T-cell (primary cell): ENCODE results near the gene SLC10A1. TPM values are rescaled to one million over a fixed set of nuclear protein-coding genes. Genes with fewer than 3 reads are reported as not detected.

Experiments
- ATAC-seq, 4 experiments: fragments of 200-7000 bp in 3 of 4; fragments of 150-1000 bp in 1 of 4; cut with Tn5 transposase; replicated peaks in 1 of 4; 1 replicate in 3 of 4; 2 replicates in 1 of 4; pipeline ENCODE4 v1.10.0; 2021; ENCODE audit warnings: moderate library complexity in 3 of 4, mild to moderate bottlenecking in 2 of 4, moderate number of reproducible peaks in 1 of 4
- CTCF ChIA-PET, 2 donors: fragments of 300-600 bp; sonication (Branson Sonifier 250); formaldehyde crosslinking; loops; one replicate each; lab custom pipeline; 2022; ENCODE audit warnings: antibody characterized with exemption in 2 of 2; lab: Charles Lee
- POLR2A ChIA-PET, 2 donors: fragments of 300-600 bp; sonication (Branson Sonifier 250); formaldehyde crosslinking; loops; one replicate each; lab custom pipeline; 2022; ENCODE audit warnings: antibody characterized with exemption in 2 of 2; lab: Charles Lee
- DNase-seq, 35 experiments: peaks; one replicate each; pipeline versions ENCODE4 v3.0.0 to v3.0.0-alpha.2; 2013 to 2023
- H3K27ac ChIP-seq: one replicate; pipeline ENCODE4 v1.5.1; 2013; ENCODE audit warnings: low read length
- H3K27me3 ChIP-seq, 2 experiments: replicated peaks in 1 of 2; 1 replicate in 1 of 2; 2 replicates in 1 of 2; pipeline versions ENCODE4 v1.6.1 to v1.7.0; 2013; ENCODE audit warnings: low read length in 1 of 2, mixed read lengths in 1 of 2; ENCODE audit not compliant: control insufficient read depth in 2 of 2, insufficient read depth in 2 of 2; ENCODE audit errors: extremely low read depth in 1 of 2
- H3K36me3 ChIP-seq, 2 donors: 1 replicate in 1 of 2; 2 replicates in 1 of 2; pipeline versions ENCODE4 v1.6.1 to v1.7.0; 2013; ENCODE audit warnings: low read length in 1 of 2; ENCODE audit not compliant: control insufficient read depth in 2 of 2, insufficient read depth in 1 of 2; ENCODE audit errors: extremely low read depth in 1 of 2
- H3K4me1 ChIP-seq, 2 experiments: 1 replicate in 1 of 2; 2 replicates in 1 of 2; pipeline versions ENCODE4 v1.6.1 to v1.7.0; 2013; ENCODE audit warnings: low read length in 2 of 2, mixed read lengths in 1 of 2; ENCODE audit not compliant: insufficient read depth in 2 of 2, control insufficient read depth in 1 of 2; ENCODE audit errors: extremely low read depth in 1 of 2
- H3K4me3 ChIP-seq, 2 donors: 1 replicate in 1 of 2; 2 replicates in 1 of 2; pipeline versions ENCODE4 v1.5.1 to v1.7.0; 2013; ENCODE audit warnings: mild to moderate bottlenecking in 2 of 2, low read length in 1 of 2, moderate library complexity in 1 of 2; ENCODE audit not compliant: control insufficient read depth in 1 of 2; ENCODE audit errors: extremely low read depth in 1 of 2
- H3K9me3 ChIP-seq: 2 replicates; pipeline ENCODE4 v1.7.0; 2013
- H3K27ac Mint-ChIP-seq, 2 donors: one replicate each; pipeline ENCODE4 v1.8.0; 2020 to 2021; ENCODE audit warnings: mild to moderate bottlenecking in 2 of 2, mixed read lengths in 2 of 2
- H3K27me3 Mint-ChIP-seq, 2 donors: one replicate each; pipeline ENCODE4 v1.8.0; 2021 to 2022; ENCODE audit warnings: mixed read lengths in 2 of 2
- H3K36me3 Mint-ChIP-seq: one replicate; pipeline ENCODE4 v1.8.0; 2021; ENCODE audit warnings: mixed read lengths
- H3K4me1 Mint-ChIP-seq, 3 donors: one replicate each; pipeline ENCODE4 v1.8.0; 2020 to 2022; ENCODE audit warnings: mixed read lengths in 3 of 3, mild to moderate bottlenecking in 1 of 3
- H3K4me3 Mint-ChIP-seq, 3 donors: one replicate each; pipeline ENCODE4 v1.8.0; 2020 to 2022; ENCODE audit warnings: mild to moderate bottlenecking in 3 of 3, mixed read lengths in 3 of 3, moderate library complexity in 3 of 3
- H3K9me3 Mint-ChIP-seq, 3 donors: one replicate each; pipeline ENCODE4 v1.8.0; 2020 to 2022; ENCODE audit warnings: mixed read lengths in 3 of 3
- WGBS: methylation state at CpG from one replicate; pipeline ENCODE4 v1.1.5; 2013; ENCODE audit warnings: missing lambda C conversion rate; ENCODE audit not compliant: insufficient coverage; 5-methylcytosine and 5-hydroxymethylcytosine counted together
- total RNA-seq, 35 experiments: library from RNA in 6 of 35; stranded (reverse) in 6 of 35; fragments of 120-200 nt in 1 of 35; gene quantifications; one replicate each; pipeline versions ENCODE4 v1.2.1 to v1.2.4 and lab custom pipeline; 2013 to 2026

The SLC10A1 gene
- total RNA-seq, 5 donors from 2014 or later (not counting 1 experiment from before 2014, with no cell fraction given) = 0.13 TPM; not detected in 4

GRCh38 chr14:69792887-69793421, 4.1 kb downstream of the SLC10A1 start:
- no peaks in the 10 kb centered on the region for H3K36me3 ChIP-seq
- DNase-seq (no peak), ATAC-seq (no peak)
- no peaks in the 10 kb centered on the region for H3K36me3 Mint-ChIP-seq
- no peak overlapping the region for H3K27ac ChIP-seq
- H3K4me1 Mint-ChIP-seq = no peaks in the 10 kb centered on the region
- H3K4me3 Mint-ChIP-seq = no peak overlapping the region
- CTCF ChIA-PET = no interaction called here
- POLR2A ChIA-PET = interaction anchor here in 1 of 2 donors (0.6 kb wide), 1 partner anchor 21 kb away, joined by 7 read pairs; no protein-coding TSS in a partner anchor
- no peaks in the 10 kb centered on the region for H3K9me3 ChIP-seq
- WGBS = 100% methylated on average over 3 of the region's 7 CpGs
- H3K27ac Mint-ChIP-seq = no peak overlapping the region
- no peak overlapping the region for H3K4me3 ChIP-seq
- H3K27me3 ChIP-seq = peaks cover 0 to 4% of the 10 kb centered on the region in 2 experiments
- no peaks in the 10 kb centered on the region for H3K9me3 Mint-ChIP-seq
- H3K4me1 ChIP-seq = no peaks in the 10 kb centered on the region
- no peaks in the 10 kb centered on the region for H3K27me3 Mint-ChIP-seq

- H3K36me3 ChIP-seq = no peaks in the 10 kb centered on the region
- peaks cover 14% of the 10 kb centered on the region for H3K36me3 Mint-ChIP-seq
- ATAC-seq (no peak), DNase-seq (no peak)
- no peaks in the 10 kb centered on the region for H3K4me1 ChIP-seq
- no peaks in the 10 kb centered on the region for H3K27me3 Mint-ChIP-seq
- CTCF ChIA-PET = no interaction called here
- H3K27ac ChIP-seq = no peak overlapping the region
- POLR2A ChIA-PET = interaction anchor here in 1 of 2 donors (0.6 kb wide), 2 partner anchors 14 to 1823 kb away, joined by 8 read pairs; no protein-coding TSS in a partner anchor
- no peaks in the 10 kb centered on the region for H3K9me3 Mint-ChIP-seq
- H3K27ac Mint-ChIP-seq = no peak overlapping the region
- H3K4me3 Mint-ChIP-seq = no peak overlapping the region
- H3K27me3 ChIP-seq = no peaks in the 10 kb centered on the region
- no peaks in the 10 kb centered on the region for H3K9me3 ChIP-seq
- no peak overlapping the region for H3K4me3 ChIP-seq
- no peaks in the 10 kb centered on the region for H3K4me1 Mint-ChIP-seq
Measured at GRCh38 chr14:69789118-69789640, 7.9 kb downstream of the SLC10A1 start.

- Histone ChIP-seq H3K4me1 (no peaks in the 10 kb centered on the region), H3K27me3 (no peaks in the 10 kb centered on the region), H3K27ac (no peak overlapping the region), H3K4me3 (no peak overlapping the region), H3K36me3 (no peaks in the 10 kb centered on the region), H3K9me3 (no peaks in the 10 kb centered on the region)
- no CpG with 5 or more reads among the region's 3 CpGs for WGBS
- CTCF ChIA-PET = no interaction called here
- H3K36me3 Mint-ChIP-seq = peaks cover 14% of the 10 kb centered on the region
- H3K4me1 Mint-ChIP-seq = no peaks in the 10 kb centered on the region
- no peak overlapping the region for H3K27ac Mint-ChIP-seq
- no peak overlapping the region for H3K4me3 Mint-ChIP-seq
- no peaks in the 10 kb centered on the region for H3K27me3 Mint-ChIP-seq
- H3K9me3 Mint-ChIP-seq = no peaks in the 10 kb centered on the region
- ATAC-seq = no peak
- DNase-seq = no peak
- POLR2A ChIA-PET = no interaction called here
Measured at GRCh38 chr14:69786603-69787002, 10.4 kb downstream of the SLC10A1 start.

- Histone ChIP-seq H3K4me1 (no peaks in the 10 kb centered on the region), H3K27ac (no peak overlapping the region), H3K4me3 (no peak overlapping the region), H3K9me3 (no peaks in the 10 kb centered on the region), H3K27me3 (no peaks in the 10 kb centered on the region), H3K36me3 (peaks cover 0 to 5% of the 10 kb centered on the region in 2 donors)
- ChIA-PET POLR2A (no interaction called here), CTCF (no interaction called here)
- H3K27me3 Mint-ChIP-seq = no peaks in the 10 kb centered on the region
- WGBS = 100% methylated on average over 1 of the region's 1 CpG
- H3K4me1 Mint-ChIP-seq = peaks cover 0 to 8% (median 6%) of the 10 kb centered on the region in 3 donors
- H3K27ac Mint-ChIP-seq = no peak overlapping the region
- ATAC-seq (peak in 1 of 4 experiments; percentile 15), DNase-seq (no peak)
- no peak overlapping the region for H3K4me3 Mint-ChIP-seq
- no peaks in the 10 kb centered on the region for H3K9me3 Mint-ChIP-seq
- H3K36me3 Mint-ChIP-seq = peaks cover 23% of the 10 kb centered on the region
Measured at GRCh38 chr14:69784942-69785341, 12.1 kb downstream of the SLC10A1 start.

- no peaks in the 10 kb centered on the region for H3K27me3 Mint-ChIP-seq
Measured at GRCh38 chr14:69780952-69781351, 16.1 kb downstream of the SLC10A1 start.

GRCh38 chr14:69780092-69780491, 16.9 kb downstream of the SLC10A1 start:
- ChIA-PET CTCF (no interaction called here), POLR2A (interaction anchor here (0.6 to 0.7 kb wide), 2 partner anchors 1103 to 1799 kb away, joined by 3 read pairs; no protein-coding TSS in a partner anchor)
- ATAC-seq (no peak), DNase-seq (no peak)
- peaks cover 32 to 44% (median 44%) of the 10 kb centered on the region in 3 donors for H3K4me1 Mint-ChIP-seq
- no peak overlapping the region for H3K4me3 ChIP-seq
- H3K4me1 ChIP-seq = peaks cover 0 to 11% of the 10 kb centered on the region in 2 experiments
- no peaks in the 10 kb centered on the region for H3K27me3 ChIP-seq
- no CpG with 5 or more reads among the region's 1 CpG for WGBS
- H3K4me3 Mint-ChIP-seq = no peak overlapping the region
- H3K27ac ChIP-seq = no peak overlapping the region
- peaks cover 46% of the 10 kb centered on the region for H3K36me3 Mint-ChIP-seq
- H3K9me3 Mint-ChIP-seq = no peaks in the 10 kb centered on the region
- H3K27me3 Mint-ChIP-seq = no peaks in the 10 kb centered on the region
- peaks cover 0 to 47% of the 10 kb centered on the region in 2 donors for H3K36me3 ChIP-seq
- H3K9me3 ChIP-seq = no peaks in the 10 kb centered on the region
- no peak overlapping the region for H3K27ac Mint-ChIP-seq

More at GRCh38 chr14:69780952-69781351, 16.1 kb downstream of the SLC10A1 start:
- Mint-ChIP-seq H3K9me3 (no peaks in the 10 kb centered on the region), H3K27ac (peak overlapping the region; percentile 30 to 51), H3K36me3 (peaks cover 43% of the 10 kb centered on the region), H3K4me3 (no peak overlapping the region), H3K4me1 (peaks cover 24 to 37% (median 36%) of the 10 kb centered on the region in 3 donors)
- peak in 1 of 4 experiments; percentile 1 for ATAC-seq
- Histone ChIP-seq H3K27me3 (no peaks in the 10 kb centered on the region), H3K36me3 (peaks cover 0 to 39% of the 10 kb centered on the region in 2 donors), H3K27ac (no peak overlapping the region), H3K9me3 (no peaks in the 10 kb centered on the region), H3K4me3 (no peak overlapping the region), H3K4me1 (peaks cover 0 to 6% of the 10 kb centered on the region in 2 experiments)
- DNase-seq = no peak
- ChIA-PET CTCF (no interaction called here), POLR2A (interaction anchor here in 1 of 2 donors (0.6 kb wide), 1 partner anchor 134 kb away, joined by 5 read pairs; no protein-coding TSS in a partner anchor)
- no CpG with 5 or more reads among the region's 3 CpGs for WGBS
